HepG2 (cell line): ENCODE measurements around the gene CCDC201. TPM values are rescaled to one million over a fixed set of nuclear protein-coding genes. Genes with fewer than 3 reads are reported as not detected.

Experiments
- AGO1 ChIP-seq: fragments of 200-400 bp; formaldehyde crosslinking; IDR thresholded peaks from 2 replicates; pipeline ENCODE4 v1.6.1; 2017; ENCODE audit warnings: mild to moderate bottlenecking, low read depth, low read length, moderate library complexity; ENCODE audit not compliant: poor library complexity, severe bottlenecking
- CBX2 ChIP-seq, 2 experiments: fragments of 200-600 bp in 1 of 2; sonication (generic); formaldehyde crosslinking in 1 of 2; IDR thresholded peaks; 2 replicates each; pipeline versions ENCODE4 v1.7.0 to v1.8.1; 2018 to 2022; ENCODE audit warnings: low read depth in 2 of 2, low read length in 1 of 2, mild to moderate bottlenecking in 1 of 2, missing genetic modification reagents in 1 of 2
- CCDC6 ChIP-seq: sonication (generic); formaldehyde crosslinking; IDR thresholded peaks from 2 replicates; pipeline ENCODE4 v1.8.1; 2022; ENCODE audit warnings: mild to moderate bottlenecking, missing genetic modification reagents, moderate library complexity
- ELF3 ChIP-seq: IDR thresholded peaks from 2 replicates; pipeline ENCODE4 v1.6.1; 2016; ENCODE audit warnings: missing genetic modification reagents, missing compliant biosample characterization
- ERF ChIP-seq: IDR thresholded peaks from 2 replicates; pipeline ENCODE4 v1.6.1; 2018; ENCODE audit warnings: missing biosample characterization, missing genetic modification reagents
- FOXK1 ChIP-seq: sonication (generic); formaldehyde crosslinking; IDR thresholded peaks from 2 replicates; pipeline ENCODE4 v1.4.0; 2020; ENCODE audit warnings: low read depth, missing genetic modification reagents, borderline replicate concordance
- HDAC1 ChIP-seq: sonication (generic); formaldehyde crosslinking; IDR thresholded peaks from 2 replicates; pipeline ENCODE4 v1.5.1; 2020; ENCODE audit warnings: mild to moderate bottlenecking, missing genetic modification reagents
- IRF1 ChIP-seq: sonication (generic); formaldehyde crosslinking; IDR thresholded peaks from 2 replicates; pipeline ENCODE4 v1.4.0; 2020; ENCODE audit warnings: low read depth, mild to moderate bottlenecking, missing genetic modification reagents
- KDM1A ChIP-seq: IDR thresholded peaks from 2 replicates; pipeline ENCODE4 v1.6.1; 2016; ENCODE audit warnings: missing compliant biosample characterization
- PAF1 ChIP-seq: IDR thresholded peaks from 2 replicates; pipeline ENCODE4 v1.6.1; 2016; ENCODE audit warnings: missing genetic modification reagents, missing compliant biosample characterization
- POLR2A ChIP-seq, 2 experiments: IDR thresholded peaks; 2 replicates each; pipeline ENCODE4 v1.6.1; 2011; ENCODE audit warnings: low read depth in 2 of 2, low read length in 2 of 2, mild to moderate bottlenecking in 1 of 2, moderate library complexity in 1 of 2; ENCODE audit not compliant: insufficient read depth in 1 of 2
- PPARG ChIP-seq: conservative IDR thresholded peaks from 2 replicates; pipeline ENCODE4 v1.6.1; 2016; ENCODE audit warnings: missing biosample characterization, missing genetic modification reagents
- RARG ChIP-seq: sonication (generic); formaldehyde crosslinking; IDR thresholded peaks from 2 replicates; pipeline ENCODE4 v1.4.0; 2020; ENCODE audit warnings: low read depth, mild to moderate bottlenecking, missing genetic modification reagents
- SP4 ChIP-seq: sonication (generic); formaldehyde crosslinking; IDR thresholded peaks from 2 replicates; pipeline ENCODE4 v1.8.1; 2023; ENCODE audit warnings: mild to moderate bottlenecking, missing genetic modification reagents
- SRY ChIP-seq: sonication (generic); formaldehyde crosslinking; IDR thresholded peaks from 2 replicates; pipeline ENCODE4 v1.8.0; 2022; ENCODE audit warnings: mild to moderate bottlenecking, missing genetic modification reagents
- TBX3 ChIP-seq: fragments of 450-650 bp; IDR thresholded peaks from 2 replicates; pipeline ENCODE4 v1.6.1; 2017; ENCODE audit warnings: antibody characterized with exemption, mild to moderate bottlenecking, inconsistent platforms, borderline replicate concordance
- TCF12 ChIP-seq, 2 experiments: fragments of 450-650 bp in 1 of 2; sonication (generic) in 1 of 2; formaldehyde crosslinking in 1 of 2; IDR thresholded peaks; 2 replicates each; pipeline versions ENCODE4 v1.6.1 to v1.8.0; 2017 to 2022; ENCODE audit warnings: antibody characterized with exemption in 1 of 2, mild to moderate bottlenecking in 1 of 2, missing genetic modification reagents in 1 of 2, moderate library complexity in 1 of 2
- TRIM22 ChIP-seq: fragments of 450-650 bp; IDR thresholded peaks from 2 replicates; pipeline ENCODE4 v1.6.1; 2017
- ZNF143 ChIP-seq: sonication (generic); formaldehyde crosslinking; IDR thresholded peaks from 2 replicates; pipeline ENCODE4 v1.4.0; 2020; ENCODE audit warnings: missing genetic modification reagents
- ZNF225 ChIP-seq: sonication (generic); formaldehyde crosslinking; IDR thresholded peaks from 2 replicates; pipeline ENCODE4 v1.4.0; 2020; ENCODE audit warnings: mild to moderate bottlenecking, missing genetic modification reagents
- ZNF354B ChIP-seq: sonication (generic); formaldehyde crosslinking; IDR thresholded peaks from 2 replicates; pipeline ENCODE4 v1.8.0; 2022; ENCODE audit warnings: mild to moderate bottlenecking, missing genetic modification reagents
- ZNF639 ChIP-seq: conservative IDR thresholded peaks from 2 replicates; pipeline ENCODE4 v1.6.1; 2018; ENCODE audit warnings: missing genetic modification reagents
- ZNF703 ChIP-seq: sonication (generic); formaldehyde crosslinking; IDR thresholded peaks from 2 replicates; pipeline ENCODE4 v1.5.1; 2020; ENCODE audit warnings: missing genetic modification reagents, mild to moderate bottlenecking, moderate library complexity, borderline replicate concordance
- ZNF75D ChIP-seq: sonication (generic); formaldehyde crosslinking; IDR thresholded peaks from 2 replicates; pipeline ENCODE4 v1.8.1; 2023; ENCODE audit warnings: missing genetic modification reagents, mild to moderate bottlenecking, borderline replicate concordance
- ZNF768 ChIP-seq: sonication (generic); formaldehyde crosslinking; IDR thresholded peaks from 2 replicates; pipeline ENCODE4 v1.4.0; 2020; ENCODE audit warnings: missing genetic modification reagents
- ZSCAN12 ChIP-seq: sonication (generic); formaldehyde crosslinking; IDR thresholded peaks from 2 replicates; pipeline ENCODE4 v1.9.0; 2021; ENCODE audit warnings: mild to moderate bottlenecking, missing genetic modification reagents
- polyA plus RNA-seq, 8 experiments: library from polyadenylated mRNA; depleted of rRNA in 3 of 8; stranded (reverse) in 7 of 8; unstranded in 1 of 8; fragments of >200 nt; fragmentation: Illumina TruSeq in 4 of 8; extraction: Trizol in 4 of 8; gene quantifications; 2 replicates each; pipeline versions ENCODE4 v1.2.1 to v1.2.3, GENCODE V29; 2011 to 2016; ENCODE audit warnings: low read depth in 4 of 8, missing spikeins in 1 of 8, mixed read lengths in 1 of 8; ENCODE audit not compliant: insufficient read depth in 1 of 8
- total RNA-seq, 5 experiments: library from RNA; depleted of rRNA; stranded (reverse); fragments of >200 nt; fragmentation: Illumina TruSeq; extraction: Trizol; gene quantifications; 2 replicates each; pipeline ENCODE4 v1.2.3, GENCODE V29; 2016; ENCODE audit warnings: low read depth in 1 of 5

The CCDC201 gene
- total and polyA plus RNA-seq, 2 of the 13 experiments (the other 11 are each of a cell fraction or from before 2014, with no cell fraction given), result 0.92 TPM; not detected in 1

- TF ChIP-seq PPARG (CRISPR knock-in tag) (no peak), PAF1 (CRISPR knock-in tag) (peak; percentile 100), AGO1 (peak; percentile 98), HDAC1 (CRISPR knock-in tag) (peak; percentile 73; the same call in 1 of the 2 replicates), TBX3 (no peak), CBX2 (IDR thresholded peaks at IDR 0.05; ENCODE audit: low read depth, low read length) (no peak), CBX2 (CRISPR knock-in tag; IDR thresholded peaks at IDR 0.05; ENCODE audit: low read depth) (peak; percentile 45; the same call in 1 of the 2 replicates), SP4 (CRISPR knock-in tag) (peak; percentile 75), CCDC6 (peak; percentile 6; the same call in 1 of the 2 replicates), FOXK1 (CRISPR knock-in tag) (peak; percentile 31; the same call in 1 of the 2 replicates), ZNF75D (no peak), IRF1 (CRISPR knock-in tag) (0 out of 2 replicates have a peak, but pooled peaks have one; percentile 33), ZNF143 (no peak), ERF (CRISPR knock-in tag) (peak; percentile 81), RARG (CRISPR knock-in tag) (peak; percentile 96; the same call in 1 of the 2 replicates), ZNF703 (CRISPR knock-in tag) (0 out of 2 replicates have a peak, but pooled peaks have one; percentile 65), TCF12 (IDR thresholded peaks at IDR 0.05) (no peak), TCF12 (CRISPR knock-in tag; IDR thresholded peaks at IDR 0.05) (0 out of 2 replicates have a peak, but pooled peaks have one; percentile 22), POLR2A (IDR thresholded peaks at IDR 0.05; ENCODE audit: insufficient read depth in 1 of 2, low read depth in 2 of 2, low read length in 2 of 2) (peak in 1 of 2 experiments; percentile 57; a peak in 1 of 4 replicates), ZNF225 (CRISPR knock-in tag) (peak; percentile 33; the same call in 1 of the 2 replicates), ZNF354B (CRISPR knock-in tag) (peak; percentile 87; the same call in 1 of the 2 replicates), TRIM22 (no peak), ZSCAN12 (CRISPR knock-in tag) (no peak; the same call in 1 of the 2 replicates), ELF3 (CRISPR knock-in tag) (peak; percentile 51), SRY (CRISPR knock-in tag) (peak; percentile 71; the same call in 1 of the 2 replicates), KDM1A (CRISPR knock-in tag) (no peak), ZNF639 (peak; percentile 30; the same call in 1 of the 2 replicates), ZNF768 (CRISPR knock-in tag) (no peak)
Measured at GRCh38 chr7:45893996-45894664, 21.2 kb upstream of the CCDC201 start (continued).
